ENCODE data around the gene CREBBP. TPM values are rescaled to one million over a fixed set of nuclear protein-coding genes. Genes with fewer than 3 reads are reported as not detected.

Gene CREBBP
- total and polyA plus RNA-seq, 9 of the 15 experiments (the other 6 are each of a cell fraction or from before 2014, with no cell fraction given), result 0.70 to 24.8 (median 5.6) TPM

DNA sequence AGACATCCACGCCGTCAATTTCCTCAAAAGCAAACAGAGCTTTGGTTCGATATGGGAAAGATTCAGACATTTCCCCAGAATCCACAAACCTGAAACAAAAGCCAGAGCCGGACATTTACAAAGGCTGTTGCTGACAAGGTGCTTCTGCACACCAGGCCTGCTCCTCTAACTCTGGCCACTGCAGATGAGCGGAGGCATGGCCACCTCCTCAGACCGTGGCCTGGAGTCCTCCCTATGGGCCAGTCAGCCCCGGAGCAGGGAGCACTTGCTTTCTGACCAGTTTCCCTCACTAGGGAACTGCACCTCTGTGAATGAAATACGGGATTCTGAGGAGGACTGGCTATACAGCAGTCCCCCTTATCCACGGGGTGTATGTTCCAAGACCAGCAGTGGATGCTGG, 140.9 kb downstream of the CREBBP start:
- WGBS (ENCODE audit: insufficient coverage, low coverage, missing lambda C conversion rate), result 90% methylated on average over 9 of the region's 9 CpGs
- no TSS peak for BruUV-seq (replicated peaks)
- H3K36me3 ChIP-seq (ENCODE audit: control insufficient read depth, insufficient read depth, low read length), result peaks cover 75% of the 10 kb centered on the region
- no peak for TF ChIP-seq JUND (IDR thresholded peaks at IDR 0.05; ENCODE audit: borderline replicate concordance, low read depth, low read length)
- TF ChIP-seq JUND (tag; IDR thresholded peaks at IDR 0.05; ENCODE audit: borderline replicate concordance, low read depth, low read length), result no peak
- TF ChIP-seq, protein P1, sequence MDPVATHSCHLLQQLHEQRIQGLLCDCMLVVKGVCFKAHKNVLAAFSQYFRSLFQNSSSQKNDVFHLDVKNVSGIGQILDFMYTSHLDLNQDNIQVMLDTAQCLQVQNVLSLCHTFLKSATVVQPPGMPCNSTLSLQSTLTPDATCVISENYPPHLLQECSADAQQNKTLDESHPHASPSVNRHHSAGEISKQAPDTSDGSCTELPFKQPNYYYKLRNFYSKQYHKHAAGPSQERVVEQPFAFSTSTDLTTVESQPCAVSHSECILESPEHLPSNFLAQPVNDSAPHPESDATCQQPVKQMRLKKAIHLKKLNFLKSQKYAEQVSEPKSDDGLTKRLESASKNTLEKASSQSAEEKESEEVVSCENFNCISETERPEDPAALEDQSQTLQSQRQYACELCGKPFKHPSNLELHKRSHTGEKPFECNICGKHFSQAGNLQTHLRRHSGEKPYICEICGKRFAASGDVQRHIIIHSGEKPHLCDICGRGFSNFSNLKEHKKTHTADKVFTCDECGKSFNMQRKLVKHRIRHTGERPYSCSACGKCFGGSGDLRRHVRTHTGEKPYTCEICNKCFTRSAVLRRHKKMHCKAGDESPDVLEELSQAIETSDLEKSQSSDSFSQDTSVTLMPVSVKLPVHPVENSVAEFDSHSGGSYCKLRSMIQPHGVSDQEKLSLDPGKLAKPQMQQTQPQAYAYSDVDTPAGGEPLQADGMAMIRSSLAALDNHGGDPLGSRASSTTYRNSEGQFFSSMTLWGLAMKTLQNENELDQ (CRISPR knock-in tag; IDR thresholded peaks at IDR 0.05; ENCODE audit: borderline replicate concordance), result no peak
- no peak for TF ChIP-seq TCFL5 (CRISPR knock-in tag; conservative IDR thresholded peaks at IDR 0.05)
- TF ChIP-seq, protein P2, sequence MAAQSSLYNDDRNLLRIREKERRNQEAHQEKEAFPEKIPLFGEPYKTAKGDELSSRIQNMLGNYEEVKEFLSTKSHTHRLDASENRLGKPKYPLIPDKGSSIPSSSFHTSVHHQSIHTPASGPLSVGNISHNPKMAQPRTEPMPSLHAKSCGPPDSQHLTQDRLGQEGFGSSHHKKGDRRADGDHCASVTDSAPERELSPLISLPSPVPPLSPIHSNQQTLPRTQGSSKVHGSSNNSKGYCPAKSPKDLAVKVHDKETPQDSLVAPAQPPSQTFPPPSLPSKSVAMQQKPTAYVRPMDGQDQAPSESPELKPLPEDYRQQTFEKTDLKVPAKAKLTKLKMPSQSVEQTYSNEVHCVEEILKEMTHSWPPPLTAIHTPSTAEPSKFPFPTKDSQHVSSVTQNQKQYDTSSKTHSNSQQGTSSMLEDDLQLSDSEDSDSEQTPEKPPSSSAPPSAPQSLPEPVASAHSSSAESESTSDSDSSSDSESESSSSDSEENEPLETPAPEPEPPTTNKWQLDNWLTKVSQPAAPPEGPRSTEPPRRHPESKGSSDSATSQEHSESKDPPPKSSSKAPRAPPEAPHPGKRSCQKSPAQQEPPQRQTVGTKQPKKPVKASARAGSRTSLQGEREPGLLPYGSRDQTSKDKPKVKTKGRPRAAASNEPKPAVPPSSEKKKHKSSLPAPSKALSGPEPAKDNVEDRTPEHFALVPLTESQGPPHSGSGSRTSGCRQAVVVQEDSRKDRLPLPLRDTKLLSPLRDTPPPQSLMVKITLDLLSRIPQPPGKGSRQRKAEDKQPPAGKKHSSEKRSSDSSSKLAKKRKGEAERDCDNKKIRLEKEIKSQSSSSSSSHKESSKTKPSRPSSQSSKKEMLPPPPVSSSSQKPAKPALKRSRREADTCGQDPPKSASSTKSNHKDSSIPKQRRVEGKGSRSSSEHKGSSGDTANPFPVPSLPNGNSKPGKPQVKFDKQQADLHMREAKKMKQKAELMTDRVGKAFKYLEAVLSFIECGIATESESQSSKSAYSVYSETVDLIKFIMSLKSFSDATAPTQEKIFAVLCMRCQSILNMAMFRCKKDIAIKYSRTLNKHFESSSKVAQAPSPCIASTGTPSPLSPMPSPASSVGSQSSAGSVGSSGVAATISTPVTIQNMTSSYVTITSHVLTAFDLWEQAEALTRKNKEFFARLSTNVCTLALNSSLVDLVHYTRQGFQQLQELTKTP (IDR thresholded peaks at IDR 0.05; ENCODE audit: low read depth in 1 of 2, partially characterized antibody in 2 of 2), result no peak
- TF ChIP-seq XRCC3 (IDR thresholded peaks at IDR 0.05), result no peak
- TF ChIP-seq PML (IDR thresholded peaks at IDR 0.05; ENCODE audit: low read length), result no peak
- TF ChIP-seq, protein P3, sequence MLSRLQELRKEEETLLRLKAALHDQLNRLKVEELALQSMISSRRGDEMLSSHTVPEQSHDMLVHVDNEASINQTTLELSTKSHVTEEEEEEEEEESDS (CRISPR knock-in tag; IDR thresholded peaks at IDR 0.05), result no peak
- no peak for TF ChIP-seq ZNF583 (CRISPR knock-in tag; IDR thresholded peaks at IDR 0.05)
- TF ChIP-seq L3MBTL2 (IDR thresholded peaks at IDR 0.05), result no peak
- TF ChIP-seq ZNF764 (CRISPR knock-in tag; IDR thresholded peaks at IDR 0.05; ENCODE audit: low read depth), result no peak
- TF ChIP-seq RAD51 (IDR thresholded peaks at IDR 0.05; ENCODE audit: borderline replicate concordance, low read depth), result no peak
- TF ChIP-seq ADNP (tag; IDR thresholded peaks at IDR 0.05), result no peak
- no peak for TF ChIP-seq TGIF2 (CRISPR knock-in tag; IDR thresholded peaks at IDR 0.05)
- TF ChIP-seq HSF4 (CRISPR knock-in tag; IDR thresholded peaks at IDR 0.05; ENCODE audit: borderline replicate concordance), result no peak
- no peak for TF ChIP-seq ZNF584 (CRISPR knock-in tag; IDR thresholded peaks at IDR 0.05; ENCODE audit: low read depth)
- no peak for TF ChIP-seq ARID1B (IDR thresholded peaks at IDR 0.05)
- no peak for TF ChIP-seq ZNF324 (CRISPR knock-in tag; IDR thresholded peaks at IDR 0.05)
- TF ChIP-seq SP2 (IDR thresholded peaks at IDR 0.05; ENCODE audit: extremely low read depth, low read depth, low read length, poor library complexity, severe bottlenecking), result no peak

More for the DNA sequence above, 140.9 kb downstream of the CREBBP start:
- ChIA-PET CTCF (ENCODE audit: low intra/inter-chr PET ratio) (no interaction called here), POLR2A (interaction anchor here (1.1 kb wide), 1 partner anchor 77 kb away, joined by 3 read pairs; no protein-coding TSS in a partner anchor)
- no peaks in the 10 kb centered on the region for H3K9me3 ChIP-seq (replicated peaks; ENCODE audit: control insufficient read depth, insufficient read depth, low read depth, low read length)
- no peak overlapping the region for H2AFZ ChIP-seq (ENCODE audit: low read depth, low read length)
- DNase-seq (ENCODE audit: extremely low read depth in 1 of 4, low spot score in 3 of 4) (no peak), FAIRE-seq (no peak), ATAC-seq (no peak)
- no peak overlapping the region for H3K27ac ChIP-seq (ENCODE audit: extremely low read depth, low read depth, low read length)
- H3K4me2 ChIP-seq (ENCODE audit: insufficient read depth, low read length), result no peak overlapping the region
- H3K4me3 ChIP-seq, result no peak overlapping the region
- H4K20me1 ChIP-seq (replicated peaks; ENCODE audit: control insufficient read depth, insufficient read depth, low read length), result no peaks in the 10 kb centered on the region
- no peaks in the 10 kb centered on the region for H3K9me1 ChIP-seq (ENCODE audit: control insufficient read depth, insufficient read depth, low read length)
- in situ Hi-C loops (cut with MboI), result no loop called here
- no peak overlapping the region for H3K9ac ChIP-seq (ENCODE audit: insufficient read depth in 1 of 2, low read depth in 2 of 2, low read length in 2 of 2)
- H3K4me1 ChIP-seq (replicated peaks in 1 of 2; ENCODE audit: control insufficient read depth in 2 of 2, insufficient read depth in 2 of 2, low read length in 2 of 2), result peaks cover 0 to 4% of the 10 kb centered on the region in 2 experiments; a peak in 1 of 5 replicates
- H3K27me3 ChIP-seq (ENCODE audit: control insufficient read depth in 2 of 2, insufficient read depth in 2 of 2, low read length in 2 of 2), result no peaks in the 10 kb centered on the region
- no peaks in the 10 kb centered on the region for H3K79me2 ChIP-seq (ENCODE audit: control insufficient read depth, insufficient read depth, low read length)
- intact Hi-C loops (cut with micrococcal nuclease), result no loop called here

Data from K562 (cell line).